Endodermal cell (in vitro differentiated cells): ENCODE results near the gene TFCP2L1. TPM values are rescaled to one million over a fixed set of nuclear protein-coding genes. Genes with fewer than 3 reads are reported as not detected.
"Not testable (repeated sequence)": the region's sequence is repeated elsewhere in the genome, so short reads cannot be mapped to it uniquely, and the experiment has no call there.

ENCODE experiments used
- DNase-seq: peaks from one replicate; pipeline ENCODE4 v3.0.0-alpha.2; 2017
- H3K27ac ChIP-seq: 2 replicates; pipeline ENCODE4 v1.5.1; 2013; ENCODE audit warnings: mild to moderate bottlenecking, low read depth, low read length, moderate library complexity
- H3K27me3 ChIP-seq: 2 replicates; pipeline ENCODE4 v1.6.1; 2013; ENCODE audit warnings: mild to moderate bottlenecking, low read length, moderate library complexity; ENCODE audit not compliant: insufficient read depth, control insufficient read depth, poor library complexity, severe bottlenecking
- H3K36me3 ChIP-seq: 2 replicates; pipeline ENCODE4 v1.7.0; 2013; ENCODE audit warnings: mild to moderate bottlenecking, low read length, moderate library complexity; ENCODE audit not compliant: control insufficient read depth, insufficient read depth
- H3K4me1 ChIP-seq: one replicate; pipeline ENCODE4 v1.7.0; 2013; ENCODE audit warnings: low read length; ENCODE audit not compliant: control insufficient read depth, insufficient read depth
- H3K4me3 ChIP-seq: 2 replicates; pipeline ENCODE4 v1.5.1; 2013; ENCODE audit warnings: mild to moderate bottlenecking, low read length, moderate library complexity
- H3K9ac ChIP-seq: 2 replicates; pipeline ENCODE4 v1.6.1; 2013; ENCODE audit warnings: mild to moderate bottlenecking, low read length, moderate library complexity; ENCODE audit not compliant: poor library complexity, severe bottlenecking; ENCODE audit errors: extremely low read depth
- H3K9me3 ChIP-seq: 2 replicates; pipeline ENCODE4 v1.6.1; 2013; ENCODE audit warnings: mild to moderate bottlenecking, low read length, moderate library complexity; ENCODE audit not compliant: control insufficient read depth
- H3K27ac Mint-ChIP-seq: 2 replicates; pipeline ENCODE4 v1.8.0; 2020; ENCODE audit warnings: mixed read lengths
- H3K27me3 Mint-ChIP-seq: 2 replicates; pipeline ENCODE4 v1.8.0; 2021; ENCODE audit warnings: mild to moderate bottlenecking, mixed read lengths; ENCODE audit not compliant: insufficient read depth
- H3K36me3 Mint-ChIP-seq: 2 replicates; pipeline ENCODE4 v1.8.0; 2020; ENCODE audit warnings: low read depth, mixed read lengths
- H3K4me1 Mint-ChIP-seq: 2 replicates; pipeline ENCODE4 v1.8.0; 2020; ENCODE audit warnings: mixed read lengths
- H3K4me3 Mint-ChIP-seq: 2 replicates; pipeline ENCODE4 v1.8.0; 2020; ENCODE audit warnings: mild to moderate bottlenecking, moderate library complexity, mixed read lengths
- H3K9me3 Mint-ChIP-seq: 2 replicates; pipeline ENCODE4 v1.8.0; 2020; ENCODE audit warnings: mild to moderate bottlenecking, mixed read lengths
- WGBS, 2 experiments: methylation state at CpG; one replicate each; pipeline versions ENCODE4 v1.1.5 to v1.1.7; 2013; ENCODE audit warnings: missing lambda C conversion rate in 2 of 2, mixed read lengths in 1 of 2; ENCODE audit not compliant: insufficient coverage in 1 of 2, insufficient read length in 1 of 2; 5-methylcytosine and 5-hydroxymethylcytosine counted together
- total RNA-seq, 2 donors: library from RNA; stranded (reverse); fragmentation: NEBNext Ultra II Directional in 1 of 2; extraction: Animal tissue kit (Norgen Biotek cat#: 25700) in 1 of 2; gene quantifications; 2 replicates in 1 of 2; 3 replicates in 1 of 2; pipeline ENCODE4 v1.2.1, GENCODE V29; 2021
- TF ChIP-seq, protein P1 (sequence below): fragments of 200-600 bp; sonication (generic); conservative IDR thresholded peaks from 2 replicates; pipeline ENCODE4 v1.5.0; 2021; ENCODE audit warnings: antibody characterized with exemption, mild to moderate bottlenecking

Gene TFCP2L1
- total RNA-seq, 2 donors from 2014 or later: 3.3 to 4.3 TPM

DNA sequence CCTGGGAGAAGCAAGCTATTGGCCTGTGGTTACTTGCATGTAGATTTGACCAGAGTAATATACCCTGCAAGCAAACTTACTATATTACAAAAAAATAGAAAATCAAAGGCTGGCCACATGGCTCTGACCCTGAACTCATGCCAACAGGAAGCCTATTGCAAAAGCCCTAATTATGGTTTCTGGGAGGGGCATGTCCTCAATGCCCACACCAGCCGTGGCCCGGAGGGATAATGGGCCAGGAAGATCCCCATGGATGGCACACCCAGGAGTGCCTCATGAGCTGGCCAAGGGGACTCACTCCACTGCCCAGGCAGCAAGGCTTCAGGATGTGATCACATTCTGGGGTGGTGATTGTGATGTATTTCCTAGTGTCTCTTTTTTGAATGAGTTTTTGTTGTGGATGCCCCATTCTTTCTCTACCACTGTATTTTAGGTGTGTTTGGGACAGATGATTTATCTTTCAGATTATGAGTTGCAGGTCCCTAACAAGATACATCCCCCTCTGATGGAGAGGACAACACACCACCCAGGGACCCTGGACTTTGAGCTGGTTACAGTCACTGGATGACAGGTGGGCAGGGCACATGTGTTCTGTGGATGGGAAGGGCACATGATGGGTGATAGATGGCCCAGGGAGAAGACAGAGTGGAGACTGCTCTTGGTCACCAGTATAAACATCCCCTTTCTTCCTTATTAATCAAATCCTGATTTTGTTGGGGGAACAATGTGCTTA lies 18.7 kb upstream of the TFCP2L1 start:
- Mint-ChIP-seq H3K4me3 (no peak overlapping the region), H3K27ac (no peak overlapping the region), H3K36me3 (no peaks in the 10 kb centered on the region), H3K4me1 (no peaks in the 10 kb centered on the region), H3K27me3 (peaks cover 2% of the 10 kb centered on the region), H3K9me3 (no peaks in the 10 kb centered on the region)
- Histone ChIP-seq H3K27me3 (no peaks in the 10 kb centered on the region), H3K9me3 (no peaks in the 10 kb centered on the region), H3K4me3 (no peak overlapping the region), H3K27ac (no peak overlapping the region), H3K9ac (no peak overlapping the region), H3K36me3 (no peaks in the 10 kb centered on the region), H3K4me1 (no peaks in the 10 kb centered on the region)
- no peak for DNase-seq
- 88% methylated on average over 2 of the region's 2 CpGs; no CpG with 5 or more reads in 1 of the 2 experiments for WGBS, 2 experiments
- TF ChIP-seq, protein P1, sequence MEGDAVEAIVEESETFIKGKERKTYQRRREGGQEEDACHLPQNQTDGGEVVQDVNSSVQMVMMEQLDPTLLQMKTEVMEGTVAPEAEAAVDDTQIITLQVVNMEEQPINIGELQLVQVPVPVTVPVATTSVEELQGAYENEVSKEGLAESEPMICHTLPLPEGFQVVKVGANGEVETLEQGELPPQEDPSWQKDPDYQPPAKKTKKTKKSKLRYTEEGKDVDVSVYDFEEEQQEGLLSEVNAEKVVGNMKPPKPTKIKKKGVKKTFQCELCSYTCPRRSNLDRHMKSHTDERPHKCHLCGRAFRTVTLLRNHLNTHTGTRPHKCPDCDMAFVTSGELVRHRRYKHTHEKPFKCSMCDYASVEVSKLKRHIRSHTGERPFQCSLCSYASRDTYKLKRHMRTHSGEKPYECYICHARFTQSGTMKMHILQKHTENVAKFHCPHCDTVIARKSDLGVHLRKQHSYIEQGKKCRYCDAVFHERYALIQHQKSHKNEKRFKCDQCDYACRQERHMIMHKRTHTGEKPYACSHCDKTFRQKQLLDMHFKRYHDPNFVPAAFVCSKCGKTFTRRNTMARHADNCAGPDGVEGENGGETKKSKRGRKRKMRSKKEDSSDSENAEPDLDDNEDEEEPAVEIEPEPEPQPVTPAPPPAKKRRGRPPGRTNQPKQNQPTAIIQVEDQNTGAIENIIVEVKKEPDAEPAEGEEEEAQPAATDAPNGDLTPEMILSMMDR: no peak

DNA sequence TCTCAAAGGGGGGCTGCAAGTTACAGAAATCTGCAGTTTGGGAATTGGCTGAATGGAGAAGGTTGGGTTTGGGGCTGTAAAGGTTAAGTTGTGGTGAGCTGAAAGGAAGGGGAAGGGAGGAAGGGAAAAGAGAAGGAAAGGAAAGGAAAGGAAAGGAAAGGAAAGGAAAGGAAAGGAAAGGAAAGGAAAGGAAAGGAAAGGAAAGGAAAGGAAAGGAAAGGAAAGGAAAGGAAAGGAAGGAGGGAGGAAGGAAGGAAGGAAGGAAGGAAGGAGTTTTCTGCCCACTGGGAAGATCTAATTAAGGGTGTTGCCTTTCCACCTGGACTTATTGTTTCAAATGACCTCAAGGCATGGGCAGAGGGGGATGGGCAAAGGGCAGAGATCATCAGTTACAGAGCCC lies 16.2 kb upstream of the TFCP2L1 start:
- H3K9me3 Mint-ChIP-seq, H3K4me3 Mint-ChIP-seq, H3K27me3 Mint-ChIP-seq, H3K27ac Mint-ChIP-seq, H3K4me3 ChIP-seq, H3K9ac ChIP-seq, H3K36me3 Mint-ChIP-seq, H3K4me1 ChIP-seq, H3K4me1 Mint-ChIP-seq, H3K27me3 ChIP-seq, H3K36me3 ChIP-seq, H3K9me3 ChIP-seq, DNase-seq, H3K27ac ChIP-seq: not testable (repeated sequence)

DNA sequence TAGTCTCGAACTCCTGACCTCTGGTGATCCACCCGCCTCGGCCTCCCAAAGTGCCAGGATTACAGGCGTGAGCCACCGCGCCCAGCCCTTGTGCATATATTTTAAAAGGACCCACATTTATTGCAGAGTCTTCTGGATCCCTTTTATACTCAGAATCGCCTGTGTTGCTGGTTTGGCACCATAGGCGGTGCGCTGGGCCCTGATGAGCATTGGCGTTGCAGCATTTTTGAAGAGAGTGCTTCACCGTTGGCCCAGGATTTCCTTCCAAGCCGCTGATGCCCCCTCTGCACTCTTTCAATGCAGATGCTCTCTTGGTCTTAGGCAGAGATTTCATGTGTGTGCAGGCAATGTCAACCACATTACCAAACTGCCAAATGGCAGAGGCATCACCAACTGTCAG lies 13.5 kb upstream of the TFCP2L1 start:
- Mint-ChIP-seq H3K4me1 (no peaks in the 10 kb centered on the region), H3K27ac (no peak overlapping the region), H3K4me3 (no peak overlapping the region), H3K27me3 (peaks cover 8% of the 10 kb centered on the region), H3K9me3 (no peaks in the 10 kb centered on the region), H3K36me3 (no peaks in the 10 kb centered on the region)
- Histone ChIP-seq H3K4me3 (no peak overlapping the region), H3K27ac (no peak overlapping the region), H3K9ac (no peak overlapping the region), H3K27me3 (no peaks in the 10 kb centered on the region), H3K9me3 (no peaks in the 10 kb centered on the region), H3K4me1 (no peaks in the 10 kb centered on the region), H3K36me3 (no peaks in the 10 kb centered on the region)
- 94% methylated on average over 11 to 12 of the region's 12 CpGs for WGBS, 2 experiments
- TF ChIP-seq, protein P1: no peak
- DNase-seq: no peak

DNA sequence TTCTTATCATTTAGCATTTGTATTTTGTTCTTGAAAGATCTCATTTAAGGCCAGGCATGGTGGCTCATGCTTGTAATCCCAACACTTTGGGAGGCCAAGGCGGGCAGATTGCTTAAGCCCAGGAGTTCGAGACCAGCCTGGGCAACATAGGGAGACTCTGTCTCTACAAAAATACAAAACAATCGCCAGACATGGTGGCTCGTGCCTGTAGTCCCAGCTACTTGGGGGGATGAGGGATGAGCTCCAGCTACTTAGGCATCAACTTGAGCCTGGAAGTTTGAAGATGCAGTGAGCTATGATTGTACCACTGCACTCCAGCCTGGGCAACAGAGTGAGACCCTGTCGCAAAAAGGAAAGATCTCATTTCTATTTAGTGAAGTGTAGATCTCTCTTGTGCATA lies 12.9 kb upstream of the TFCP2L1 start:
- H3K27ac Mint-ChIP-seq, H3K27ac ChIP-seq, H3K4me1 Mint-ChIP-seq, H3K36me3 Mint-ChIP-seq, H3K4me3 ChIP-seq, H3K9ac ChIP-seq, H3K9me3 Mint-ChIP-seq, H3K27me3 ChIP-seq, H3K27me3 Mint-ChIP-seq, H3K9me3 ChIP-seq, H3K36me3 ChIP-seq, H3K4me1 ChIP-seq, DNase-seq, H3K4me3 Mint-ChIP-seq: not testable (repeated sequence)
- 86 to 87% methylated on average over 4 to 5 of the region's 5 CpGs for WGBS, 2 experiments
